GM19328 (cell line): ENCODE results near the gene ACOXL.
"Not testable (repeated sequence)": the region's sequence is repeated elsewhere in the genome, so short reads cannot be mapped to it uniquely, and the experiment has no call there.

Experiments used
- ATAC-seq: cut with Tn5 transposase; IDR thresholded peaks from one replicate; pipeline ENCODE4 v1.9.1; 2021; ENCODE audit warnings: mild to moderate bottlenecking, moderate library complexity; ENCODE audit not compliant: unreplicated experiment

The ACOXL gene

GRCh38 chr2:110958346-110959119, 226.2 kb downstream of the ACOXL start:
- no peak for ATAC-seq

GRCh38 chr2:110959198-110959597, 226.8 kb downstream of the ACOXL start:
- no peak for ATAC-seq

GRCh38 chr2:110960281-110960680, 227.9 kb downstream of the ACOXL start:
- ATAC-seq: no peak

- no peak for ATAC-seq
Observed at GRCh38 chr2:110960954-110961353, 228.6 kb downstream of the ACOXL start.

GRCh38 chr2:110961643-110962042, 229.3 kb downstream of the ACOXL start:
- ATAC-seq: not testable (repeated sequence)

DNA sequence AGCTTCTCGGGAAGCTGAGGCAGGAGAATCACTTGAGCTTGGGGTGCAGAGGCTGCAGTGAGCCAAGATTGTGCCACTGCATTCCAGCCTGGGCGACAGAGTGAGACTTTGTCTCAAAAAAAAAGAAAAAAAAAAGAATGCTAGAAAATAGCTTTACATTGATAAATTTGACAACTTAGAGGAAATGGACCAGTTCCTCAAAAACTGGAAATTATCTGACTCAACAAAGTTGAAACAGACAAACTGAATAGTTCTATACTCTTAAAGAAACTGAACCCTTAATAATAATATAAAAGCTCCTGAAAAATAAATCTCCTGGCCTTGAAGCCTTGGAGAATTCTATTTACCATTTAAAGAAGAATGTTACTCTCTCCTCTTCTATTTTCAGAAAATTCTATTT, 237.3 kb downstream of the ACOXL start:
- ATAC-seq: no peak

- no peak for ATAC-seq
Observed at GRCh38 chr2:110970201-110970600, 237.8 kb downstream of the ACOXL start.

DNA sequence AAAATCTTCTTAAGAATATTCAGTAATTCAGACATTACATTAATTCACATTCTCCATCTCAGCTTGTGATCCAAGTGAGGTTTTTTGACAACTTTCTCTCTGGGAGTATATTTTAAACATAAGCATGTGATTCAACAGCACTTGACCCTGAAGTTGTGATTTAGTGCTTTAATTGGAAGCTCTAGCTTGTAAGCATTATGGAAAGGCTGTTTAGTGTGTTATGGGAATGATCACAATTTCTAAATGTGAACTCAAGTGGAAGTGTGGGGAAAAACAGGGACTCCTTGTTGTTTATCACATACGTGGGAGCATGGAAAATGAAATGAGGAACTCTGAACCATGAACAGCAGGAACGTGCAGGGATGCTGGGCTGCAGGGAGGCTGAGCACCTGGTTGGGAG, 239.4 kb downstream of the ACOXL start:
- no peak for ATAC-seq

DNA sequence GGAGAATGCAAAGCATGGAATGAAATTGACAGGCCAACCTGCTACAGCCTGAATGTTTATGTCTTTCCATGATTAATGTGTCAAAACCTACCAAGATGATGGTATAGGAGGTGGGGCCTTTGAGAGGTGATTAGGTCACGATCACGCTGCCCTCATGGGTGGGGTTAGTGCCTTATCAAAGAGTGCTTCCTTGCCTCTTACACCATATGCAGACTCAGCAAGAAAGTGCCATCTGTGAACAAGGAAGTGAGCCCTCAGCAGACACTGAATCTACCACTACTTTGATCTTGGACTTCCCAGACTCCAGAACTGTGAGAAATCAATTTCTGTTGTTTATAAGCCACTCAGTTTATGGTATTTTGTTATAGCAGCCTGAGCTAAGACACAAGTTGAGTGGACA, 240.9 kb downstream of the ACOXL start:
- no peak for ATAC-seq

DNA sequence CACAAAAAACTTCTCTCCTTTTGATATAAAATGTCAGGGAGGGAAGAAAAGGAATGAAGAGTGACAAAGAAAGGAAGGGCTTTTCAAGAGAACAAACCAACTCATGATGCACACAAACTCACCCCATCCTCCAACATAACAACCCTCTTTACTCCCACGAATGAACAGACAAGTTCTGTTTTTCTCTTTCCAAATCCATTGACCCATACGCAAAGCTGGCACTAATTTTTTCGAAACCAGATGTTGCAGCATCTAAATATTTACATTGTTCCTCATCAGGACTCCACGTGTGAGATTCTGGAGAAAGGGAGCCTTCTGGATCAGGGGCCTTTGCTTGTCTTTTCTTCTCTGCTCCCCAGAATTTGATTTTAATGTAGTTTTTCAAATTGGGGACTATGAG, 245.0 kb downstream of the ACOXL start:
- ATAC-seq: no peak

DNA sequence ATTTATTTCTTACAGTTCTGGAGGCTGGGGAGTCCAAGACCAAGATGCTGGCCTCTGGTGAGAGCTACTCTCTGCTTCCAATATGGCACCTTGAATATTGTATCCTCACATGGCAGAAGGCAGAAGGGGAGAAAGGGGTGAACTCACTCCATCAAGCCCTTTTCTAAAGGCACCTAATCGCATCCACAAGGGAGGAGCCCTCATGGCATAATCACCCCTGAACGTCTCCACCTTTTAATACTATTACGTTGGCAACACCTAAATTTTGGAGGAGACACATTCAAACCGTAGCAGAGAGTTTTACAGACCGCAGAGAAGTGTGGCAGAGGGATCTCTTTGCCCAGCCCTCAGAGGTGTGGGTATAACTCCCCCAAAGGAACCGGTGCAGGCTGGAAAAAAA, 245.8 kb downstream of the ACOXL start:
- ATAC-seq: no peak

- no peak for ATAC-seq
Observed at GRCh38 chr2:110978756-110979470, 246.5 kb downstream of the ACOXL start.

DNA sequence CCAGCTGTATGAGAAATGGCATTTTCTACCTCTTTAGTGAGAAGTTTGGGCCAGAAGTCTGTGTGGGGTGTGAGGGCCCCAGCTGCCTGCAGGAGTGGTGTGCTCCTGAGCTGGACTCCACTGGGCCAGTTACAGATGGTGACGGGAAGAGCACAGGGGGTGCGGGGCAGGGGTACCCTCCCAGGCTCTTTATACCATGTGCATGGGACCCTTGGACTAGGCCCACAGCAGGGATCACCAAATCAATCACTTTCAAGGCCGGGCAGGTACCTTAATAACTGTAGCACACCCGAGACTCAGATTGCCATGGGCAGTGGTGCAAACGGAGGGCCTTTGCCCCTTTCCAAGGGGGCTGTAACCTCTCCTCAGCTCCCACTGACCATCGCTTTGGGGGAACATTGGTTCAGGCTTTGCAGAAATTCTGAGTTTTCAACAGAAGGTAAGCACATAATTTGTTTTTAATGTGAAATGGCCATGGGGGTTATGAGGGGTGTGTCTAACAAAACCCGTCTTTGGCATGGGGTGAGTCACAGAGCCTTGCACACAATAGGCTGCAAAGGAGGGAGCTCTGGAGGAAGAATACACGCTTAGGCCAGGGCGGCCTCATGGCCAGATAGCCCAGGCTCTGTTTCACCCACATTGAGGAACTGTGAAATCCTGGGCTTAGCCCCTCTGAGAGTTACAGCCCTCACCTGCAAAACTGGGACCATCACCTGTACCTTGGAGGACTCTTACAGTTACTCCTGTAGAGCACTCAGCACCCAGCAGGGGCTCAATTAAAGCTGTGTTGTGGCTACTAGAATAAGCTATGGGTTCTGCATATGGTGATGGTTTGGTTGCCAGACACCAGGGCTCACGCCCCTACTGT, 247.3 kb downstream of the ACOXL start:
- ATAC-seq: no peak

GRCh38 chr2:110980339-110981062, 248.1 kb downstream of the ACOXL start:
- ATAC-seq: no peak

DNA sequence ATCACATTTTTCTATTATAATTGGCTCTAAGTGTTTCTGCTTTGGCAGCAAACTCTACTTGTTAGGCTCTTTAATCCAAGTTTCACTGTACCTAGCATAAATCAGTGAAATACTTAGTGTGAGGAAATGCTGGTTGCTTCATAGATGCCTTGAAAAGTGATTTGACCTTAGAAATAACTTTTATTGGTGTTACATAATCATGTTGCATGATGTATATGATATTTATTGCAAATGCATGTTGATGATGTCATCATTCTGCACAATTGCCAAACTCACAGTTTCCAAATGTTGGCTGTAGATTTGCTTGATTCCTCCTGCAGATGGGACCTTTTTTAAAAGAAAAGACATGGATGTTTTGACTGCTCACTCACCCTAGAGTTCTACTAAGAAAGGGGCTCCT, 250.8 kb downstream of the ACOXL start:
- ATAC-seq: no peak

- no peak for ATAC-seq
Observed at GRCh38 chr2:110984694-110985490, 252.5 kb downstream of the ACOXL start.

- ATAC-seq: no peak
Observed at GRCh38 chr2:110990440-110990839, 258.1 kb downstream of the ACOXL start.

DNA sequence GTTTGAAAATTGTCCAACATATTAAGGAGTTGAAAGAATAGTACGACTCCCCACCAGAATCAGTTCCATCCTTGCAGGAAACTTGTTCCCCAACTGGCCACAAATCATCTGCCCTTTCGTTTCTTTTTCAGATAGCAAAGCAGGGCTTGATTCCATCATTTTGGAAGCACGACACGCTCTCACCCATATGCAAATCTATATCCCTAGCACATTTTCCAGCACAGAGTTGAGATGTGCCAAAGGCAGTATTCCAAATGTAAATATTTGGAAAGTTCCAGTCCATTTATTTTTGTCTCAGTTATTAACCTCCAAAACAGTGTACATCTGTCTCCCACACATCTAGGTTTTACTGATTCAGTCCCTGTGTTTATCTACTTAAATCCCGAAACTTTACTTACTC, 259.5 kb downstream of the ACOXL start:
- no peak for ATAC-seq

DNA sequence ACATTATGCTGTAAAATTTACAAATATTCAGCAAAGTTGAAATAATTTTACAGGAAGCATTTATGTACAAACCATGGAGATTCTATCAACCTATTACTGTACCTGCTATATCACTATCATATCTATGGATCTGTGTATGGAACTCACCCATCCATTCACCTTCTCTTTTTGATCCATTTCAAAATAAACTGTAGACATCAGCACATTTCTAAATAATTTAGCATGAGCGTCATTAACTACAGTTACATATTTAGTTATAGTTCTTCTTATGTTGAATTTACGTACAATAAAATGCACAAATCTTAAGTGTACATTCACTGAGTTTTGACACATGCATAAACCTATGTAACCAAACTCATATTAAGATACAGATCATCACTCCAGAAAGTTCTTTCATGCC, 260.5 kb downstream of the ACOXL start:
- ATAC-seq: no peak
